H9 (cell line): ENCODE data around the gene CBX8. TPM values are rescaled to one million over a fixed set of nuclear protein-coding genes. Genes with fewer than 3 reads are reported as not detected.

Experiments
- DNase-seq: peaks from one replicate; pipeline ENCODE4 v3.0.0-alpha.2; 2017
- H2AFZ ChIP-seq: one replicate; pipeline ENCODE4 v1.6.1; 2013; ENCODE audit warnings: mild to moderate bottlenecking, low read length, control low read depth, moderate library complexity
- H2AK5ac ChIP-seq: 2 replicates; pipeline ENCODE4 v1.6.1; 2013; ENCODE audit warnings: low read length, control low read depth, mixed read lengths; ENCODE audit not compliant: insufficient read length
- H2BK120ac ChIP-seq: one replicate; pipeline ENCODE4 v1.6.1; 2013; ENCODE audit warnings: low read depth, mild to moderate bottlenecking, low read length, control low read depth, inconsistent platforms; ENCODE audit not compliant: poor library complexity, severe bottlenecking
- H2BK12ac ChIP-seq: 2 replicates; pipeline ENCODE4 v1.6.1; 2013; ENCODE audit warnings: low read length, control low read depth, mixed read lengths, low read depth; ENCODE audit not compliant: insufficient read length
- H2BK15ac ChIP-seq: 2 replicates; pipeline ENCODE4 v1.6.1; 2013; ENCODE audit warnings: low read depth, low read length, control low read depth
- H2BK20ac ChIP-seq: one replicate; pipeline ENCODE4 v1.6.1; 2013; ENCODE audit warnings: low read depth, mild to moderate bottlenecking, low read length, control low read depth, inconsistent platforms; ENCODE audit not compliant: poor library complexity, severe bottlenecking
- H2BK5ac ChIP-seq: 2 replicates; pipeline ENCODE4 v1.6.1; 2013; ENCODE audit warnings: low read length, control low read depth, mixed read lengths; ENCODE audit not compliant: insufficient read length
- H3K14ac ChIP-seq: 2 replicates; pipeline ENCODE4 v1.6.1; 2013; ENCODE audit warnings: low read length, control low read depth; ENCODE audit not compliant: insufficient read depth
- H3K18ac ChIP-seq: 2 replicates; pipeline ENCODE4 v1.6.1; 2013; ENCODE audit warnings: low read depth, mild to moderate bottlenecking, mixed read lengths, low read length, control low read depth; ENCODE audit not compliant: insufficient read length
- H3K23ac ChIP-seq: 2 replicates; pipeline ENCODE4 v1.6.1; 2013; ENCODE audit warnings: low read length, control low read depth, mixed read lengths, low read depth; ENCODE audit not compliant: insufficient read length
- H3K23me2 ChIP-seq: 2 replicates; pipeline ENCODE4 v1.6.1; 2013; ENCODE audit warnings: low read depth, mild to moderate bottlenecking, mixed read lengths, low read length, control low read depth; ENCODE audit not compliant: insufficient read length, poor library complexity, severe bottlenecking
- H3K27ac ChIP-seq: 2 replicates; pipeline ENCODE4 v1.5.1; 2013; ENCODE audit warnings: low read length, control low read depth, mixed read lengths, low read depth; ENCODE audit not compliant: insufficient read length
- H3K27me3 ChIP-seq: 2 replicates; pipeline ENCODE4 v1.6.1; 2013; ENCODE audit warnings: low read length, control low read depth, inconsistent platforms; ENCODE audit not compliant: insufficient read depth
- H3K4ac ChIP-seq: 2 replicates; pipeline ENCODE4 v1.6.1; 2013; ENCODE audit warnings: low read depth, mild to moderate bottlenecking, control low read depth, inconsistent platforms, low read length, moderate library complexity
- H3K4me1 ChIP-seq: 2 replicates; pipeline ENCODE4 v1.6.1; 2013; ENCODE audit warnings: low read length, control low read depth, inconsistent platforms; ENCODE audit not compliant: insufficient read depth
- H3K4me2 ChIP-seq: 2 replicates; pipeline ENCODE4 v1.6.1; 2013; ENCODE audit warnings: low read length, control low read depth, mixed read lengths; ENCODE audit not compliant: insufficient read length, insufficient read depth
- H3K56ac ChIP-seq: 2 replicates; pipeline ENCODE4 v1.6.1; 2013; ENCODE audit warnings: low read depth, mild to moderate bottlenecking, mixed read lengths, low read length, control low read depth; ENCODE audit not compliant: insufficient read length
- H3K79me1 ChIP-seq: 2 replicates; pipeline ENCODE4 v1.6.1; 2013; ENCODE audit warnings: low read depth, mild to moderate bottlenecking, moderate library complexity, low read length, control low read depth, inconsistent platforms; ENCODE audit not compliant: insufficient read depth, poor library complexity, severe bottlenecking
- H3K79me2 ChIP-seq: 2 replicates; pipeline ENCODE4 v1.6.1; 2013; ENCODE audit warnings: low read length, control low read depth, inconsistent platforms; ENCODE audit not compliant: insufficient read depth
- H3K9ac ChIP-seq: 2 replicates; pipeline ENCODE4 v1.6.1; 2013; ENCODE audit warnings: low read length, control low read depth, mixed read lengths; ENCODE audit not compliant: insufficient read length; ENCODE audit errors: extremely low read depth
- H3K9me3 ChIP-seq: one replicate; pipeline ENCODE4 v1.6.1; 2013; ENCODE audit warnings: low read depth, low read length, inconsistent platforms; ENCODE audit not compliant: control insufficient read depth
- H3T11ph ChIP-seq: one replicate; pipeline ENCODE4 v1.6.1; 2013; ENCODE audit warnings: mild to moderate bottlenecking, low read length, control low read depth, inconsistent platforms
- H4K20me1 ChIP-seq: one replicate; pipeline ENCODE4 v1.6.1; 2013; ENCODE audit not compliant: control insufficient read depth, insufficient read length, insufficient read depth
- H4K5ac ChIP-seq: 2 replicates; pipeline ENCODE4 v1.6.1; 2013; ENCODE audit warnings: low read depth, mild to moderate bottlenecking, mixed read lengths, low read length, control low read depth; ENCODE audit not compliant: insufficient read length
- H4K8ac ChIP-seq: replicated peaks from 2 replicates; pipeline ENCODE4 v1.6.1; 2013; ENCODE audit warnings: low read length, control low read depth, mixed read lengths, low read depth; ENCODE audit not compliant: insufficient read length
- H4K91ac ChIP-seq: 2 replicates; pipeline ENCODE4 v1.6.1; 2013; ENCODE audit warnings: low read depth, mild to moderate bottlenecking, moderate library complexity, mixed read lengths, low read length, control low read depth; ENCODE audit not compliant: insufficient read length
- H3K27ac Mint-ChIP-seq, 3 experiments: 2 replicates in 2 of 3; 3 replicates in 1 of 3; pipeline ENCODE4 v1.8.0; 2020 to 2021; ENCODE audit warnings: mixed read lengths in 3 of 3, mild to moderate bottlenecking in 1 of 3, moderate library complexity in 1 of 3
- H3K27me3 Mint-ChIP-seq: 2 replicates; pipeline ENCODE4 v1.8.0; 2021; ENCODE audit warnings: low read depth, mild to moderate bottlenecking, moderate library complexity, mixed read lengths
- H3K36me3 Mint-ChIP-seq, 3 experiments: 2 replicates in 2 of 3; 3 replicates in 1 of 3; pipeline ENCODE4 v1.8.0; 2020 to 2021; ENCODE audit warnings: low read depth in 3 of 3, mixed read lengths in 3 of 3; ENCODE audit not compliant: insufficient read depth in 1 of 3
- H3K4me1 Mint-ChIP-seq, 2 experiments: 2 replicates each; pipeline ENCODE4 v1.8.0; 2020; ENCODE audit warnings: mixed read lengths in 2 of 2
- H3K4me3 Mint-ChIP-seq, 2 experiments: 2 replicates in 1 of 2; 3 replicates in 1 of 2; pipeline ENCODE4 v1.8.0; 2020 to 2021; ENCODE audit warnings: mild to moderate bottlenecking in 2 of 2, mixed read lengths in 2 of 2, moderate library complexity in 1 of 2
- H3K9me3 Mint-ChIP-seq, 2 experiments: 2 replicates in 1 of 2; 3 replicates in 1 of 2; pipeline ENCODE4 v1.8.0; 2020; ENCODE audit warnings: mild to moderate bottlenecking in 2 of 2, mixed read lengths in 2 of 2, moderate library complexity in 1 of 2
- WGBS: extraction: QIAGEN DNeasy Blood & Tissue Kit; methylation state at CpG from one replicate; pipeline ENCODE4 v1.1.7; 2013; ENCODE audit warnings: missing lambda C conversion rate, low lambda C conversion rate, mixed read lengths; ENCODE audit not compliant: insufficient read length; ENCODE audit errors: extremely low coverage; 5-methylcytosine and 5-hydroxymethylcytosine counted together
- total RNA-seq: library from RNA; stranded (reverse); gene quantifications from 2 replicates; pipeline ENCODE4 v1.2.1, GENCODE V29; 2021
- TF ChIP-seq, protein P1 (sequence below): fragments of 200-600 bp; sonication (generic); conservative IDR thresholded peaks from 3 replicates; pipeline ENCODE4 v1.8.0; 2021; ENCODE audit warnings: antibody characterized with exemption, mild to moderate bottlenecking

CBX8 gene
- total RNA-seq, 1 experiment from 2014 or later: 1.2 TPM

- TF ChIP-seq, protein P1, sequence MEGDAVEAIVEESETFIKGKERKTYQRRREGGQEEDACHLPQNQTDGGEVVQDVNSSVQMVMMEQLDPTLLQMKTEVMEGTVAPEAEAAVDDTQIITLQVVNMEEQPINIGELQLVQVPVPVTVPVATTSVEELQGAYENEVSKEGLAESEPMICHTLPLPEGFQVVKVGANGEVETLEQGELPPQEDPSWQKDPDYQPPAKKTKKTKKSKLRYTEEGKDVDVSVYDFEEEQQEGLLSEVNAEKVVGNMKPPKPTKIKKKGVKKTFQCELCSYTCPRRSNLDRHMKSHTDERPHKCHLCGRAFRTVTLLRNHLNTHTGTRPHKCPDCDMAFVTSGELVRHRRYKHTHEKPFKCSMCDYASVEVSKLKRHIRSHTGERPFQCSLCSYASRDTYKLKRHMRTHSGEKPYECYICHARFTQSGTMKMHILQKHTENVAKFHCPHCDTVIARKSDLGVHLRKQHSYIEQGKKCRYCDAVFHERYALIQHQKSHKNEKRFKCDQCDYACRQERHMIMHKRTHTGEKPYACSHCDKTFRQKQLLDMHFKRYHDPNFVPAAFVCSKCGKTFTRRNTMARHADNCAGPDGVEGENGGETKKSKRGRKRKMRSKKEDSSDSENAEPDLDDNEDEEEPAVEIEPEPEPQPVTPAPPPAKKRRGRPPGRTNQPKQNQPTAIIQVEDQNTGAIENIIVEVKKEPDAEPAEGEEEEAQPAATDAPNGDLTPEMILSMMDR: no peak
- Histone ChIP-seq H3T11ph (no peak overlapping the region), H2BK20ac (no peak overlapping the region), H3K27me3 (peaks cover 25% of the 10 kb centered on the region; the same call in 1 of the 2 replicates), H3K27ac (no peak overlapping the region), H3K4me2 (no peak overlapping the region), H2AFZ (no peak overlapping the region), H3K79me2 (no peaks in the 10 kb centered on the region), H2BK15ac (no peak overlapping the region), H3K9ac (no peak overlapping the region), H3K79me1 (no peaks in the 10 kb centered on the region), H2BK5ac (no peak overlapping the region), H3K4me1 (no peaks in the 10 kb centered on the region), H2BK120ac (no peak overlapping the region), H3K56ac (no peak overlapping the region), H2BK12ac (no peak overlapping the region), H4K20me1 (no peaks in the 10 kb centered on the region), H4K8ac (no peak overlapping the region), H3K9me3 (no peaks in the 10 kb centered on the region), H3K14ac (no peak overlapping the region), H2AK5ac (no peak overlapping the region), H3K23ac (no peak overlapping the region), H4K5ac (no peak overlapping the region), H3K18ac (no peak overlapping the region), H3K4ac (no peak overlapping the region), H4K91ac (no peak overlapping the region), H3K23me2 (no peaks in the 10 kb centered on the region)
- H3K36me3 Mint-ChIP-seq: peaks cover 0 to 5% (median 3%) of the 10 kb centered on the region in 3 experiments; a peak in 4 of 7 replicates
- peaks cover 7 to 13% of the 10 kb centered on the region in 2 experiments; a peak in 4 of 5 replicates for H3K9me3 Mint-ChIP-seq
- no peak overlapping the region for H3K4me3 Mint-ChIP-seq
- no peak for DNase-seq
- H3K4me1 Mint-ChIP-seq: peaks cover 2 to 6% of the 10 kb centered on the region in 2 experiments
- no CpG with 5 or more reads among the region's 6 CpGs for WGBS
- peaks cover 100% of the 10 kb centered on the region for H3K27me3 Mint-ChIP-seq
- no peak overlapping the region for H3K27ac Mint-ChIP-seq
Measured at GRCh38 chr17:79824893-79825579, 28.2 kb upstream of the CBX8 start.
